ENCODE measurements around the gene DCAF12.

Gene DCAF12

GRCh38 chr9:34124926-34125325, 1.6 kb downstream of the DCAF12 start:
- DNase-seq = no peak

- DNase-seq = peak in 1 of 2 donors; percentile 17
Observed at GRCh38 chr9:34124099-34124498, 2.4 kb downstream of the DCAF12 start.

DNA sequence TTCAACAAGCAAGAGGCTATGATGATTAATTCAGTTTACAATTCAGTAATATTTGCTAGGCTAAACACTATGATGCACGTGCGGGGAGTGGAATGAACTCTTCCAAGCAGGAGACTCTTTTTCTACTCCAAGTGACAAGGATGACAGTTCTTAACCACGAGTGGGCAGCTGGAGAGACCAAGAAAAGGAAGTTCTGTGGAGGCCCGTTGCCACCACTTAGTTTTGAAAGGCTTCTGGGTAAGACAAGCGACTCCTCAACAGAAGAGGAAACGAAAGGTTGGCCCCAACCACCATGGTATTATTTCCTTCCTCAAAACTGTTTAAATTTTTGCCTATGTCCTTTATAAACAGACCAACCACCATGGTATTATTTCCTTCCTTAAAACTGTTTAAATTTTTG, 2.8 kb downstream of the DCAF12 start:
- DNase-seq = peak; percentile 41 to 64

GRCh38 chr9:34121996-34122395, 4.5 kb downstream of the DCAF12 start:
- no peak for DNase-seq

DNA sequence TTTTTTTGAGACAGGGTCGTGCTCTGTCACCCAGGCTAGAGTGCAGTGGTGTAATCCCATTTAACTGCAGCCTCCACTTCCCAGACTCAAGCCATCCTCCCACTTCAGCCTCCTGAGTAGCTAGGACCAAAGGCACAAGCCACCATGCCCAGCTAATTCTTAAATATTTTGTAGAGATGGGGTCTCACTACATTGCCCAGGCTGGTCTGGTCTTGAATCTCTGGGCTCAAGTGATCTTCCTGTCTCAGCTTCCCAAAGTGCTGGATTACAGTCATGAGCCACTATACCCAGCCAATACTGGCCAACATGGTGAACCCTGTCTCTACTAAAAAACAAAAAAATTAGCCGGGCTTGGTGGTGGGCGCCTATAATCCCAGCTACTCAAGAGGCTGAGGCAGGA, 6.8 kb downstream of the DCAF12 start:
- DNase-seq = no peak

GRCh38 chr9:34114436-34114835, 12.1 kb downstream of the DCAF12 start:
- no peak for DNase-seq

DNA sequence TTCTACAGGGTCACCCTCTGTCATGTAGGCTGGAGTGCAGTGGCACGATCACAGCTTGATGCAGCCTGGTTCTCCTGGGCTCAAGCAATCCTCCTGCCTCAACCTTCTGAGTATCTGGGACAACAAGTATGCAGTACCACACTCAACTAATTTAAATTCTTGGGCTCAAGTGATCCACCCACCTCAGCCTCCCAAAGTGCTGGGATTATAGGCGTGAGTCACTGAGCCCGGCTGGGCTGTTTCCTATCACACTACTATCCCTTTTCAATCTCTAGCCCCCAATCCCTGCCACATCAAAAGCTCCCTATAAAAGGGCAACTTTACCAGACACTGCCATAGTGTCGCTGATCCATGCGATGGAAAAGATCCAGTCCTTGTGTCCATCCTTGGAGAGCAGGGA, 20.4 kb downstream of the DCAF12 start:
- DNase-seq = no peak

- DNase-seq = no peak
Observed at GRCh38 chr9:34102796-34103195, 23.7 kb downstream of the DCAF12 start.

- no peak for DNase-seq
Observed at GRCh38 chr9:34098307-34098706, 28.2 kb downstream of the DCAF12 start.

DNA sequence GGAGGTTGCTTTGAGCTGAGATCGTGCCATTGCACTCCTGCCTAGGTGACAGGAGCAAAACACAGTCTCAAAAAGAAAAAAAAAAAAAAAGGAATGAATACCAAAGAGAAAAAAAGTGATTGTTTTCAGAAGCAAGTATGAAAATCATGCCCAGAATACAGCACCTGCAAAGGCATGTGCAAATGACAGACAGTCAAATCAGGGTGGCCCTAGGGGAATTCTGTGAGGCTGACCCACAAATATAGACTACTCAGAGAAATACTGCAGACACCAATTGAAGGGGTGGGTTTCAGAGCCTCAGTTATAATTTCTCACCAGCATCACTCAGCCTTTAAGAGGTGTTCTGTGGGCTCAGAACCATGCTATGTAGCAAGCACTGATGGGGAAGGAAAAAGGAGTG, 28.6 kb downstream of the DCAF12 start:
- DNase-seq = no peak

DNA sequence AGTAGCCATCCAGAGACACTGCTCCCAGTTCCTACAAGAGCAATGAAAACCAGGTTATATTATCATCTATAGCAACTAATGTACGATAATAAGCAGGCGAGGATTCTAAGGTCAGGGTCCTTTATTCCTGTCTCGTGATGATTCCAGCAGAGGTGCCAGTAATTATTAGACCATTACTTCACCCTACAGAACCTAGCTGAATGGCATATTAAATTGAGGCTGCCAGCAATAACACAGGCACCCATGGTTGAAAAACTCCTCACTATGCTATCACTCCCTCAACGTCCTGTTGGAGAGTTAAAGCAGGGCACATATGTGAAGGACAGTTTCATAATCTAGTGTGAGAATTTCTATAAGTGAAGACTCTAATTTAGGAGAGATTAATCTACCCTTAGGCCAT, 29.7 kb downstream of the DCAF12 start:
- DNase-seq = no peak

GRCh38 chr9:34093578-34093977, 32.9 kb downstream of the DCAF12 start:
- DNase-seq = no peak

GRCh38 chr9:34089311-34089710, 37.2 kb downstream of the DCAF12 start:
- no peak for DNase-seq

DNA sequence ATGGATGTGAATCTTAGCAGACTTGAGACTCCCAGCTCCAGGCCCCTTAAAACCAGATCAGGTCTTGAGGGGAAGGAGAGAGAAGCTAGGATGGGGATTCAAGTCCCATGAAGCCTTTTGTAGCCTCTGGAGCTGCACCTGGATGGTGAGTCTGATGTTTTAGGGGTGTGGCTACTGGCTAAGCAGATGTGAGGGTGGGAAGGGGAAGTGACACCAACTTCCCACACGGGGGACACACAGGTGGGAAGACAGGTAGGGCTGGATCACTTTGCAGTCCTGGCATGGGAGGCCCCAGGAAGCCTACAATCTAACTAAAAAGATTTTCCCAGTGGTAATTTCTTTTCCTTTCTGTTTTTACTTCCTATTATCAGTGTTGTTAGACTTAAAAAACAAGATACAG, 39.1 kb downstream of the DCAF12 start:
- DNase-seq = no peak

GRCh38 chr9:34086864-34087263, 39.6 kb downstream of the DCAF12 start:
- no peak for DNase-seq

- DNase-seq = no peak
Observed at GRCh38 chr9:34085581-34086500, 40.7 kb downstream of the DCAF12 start.

DNA sequence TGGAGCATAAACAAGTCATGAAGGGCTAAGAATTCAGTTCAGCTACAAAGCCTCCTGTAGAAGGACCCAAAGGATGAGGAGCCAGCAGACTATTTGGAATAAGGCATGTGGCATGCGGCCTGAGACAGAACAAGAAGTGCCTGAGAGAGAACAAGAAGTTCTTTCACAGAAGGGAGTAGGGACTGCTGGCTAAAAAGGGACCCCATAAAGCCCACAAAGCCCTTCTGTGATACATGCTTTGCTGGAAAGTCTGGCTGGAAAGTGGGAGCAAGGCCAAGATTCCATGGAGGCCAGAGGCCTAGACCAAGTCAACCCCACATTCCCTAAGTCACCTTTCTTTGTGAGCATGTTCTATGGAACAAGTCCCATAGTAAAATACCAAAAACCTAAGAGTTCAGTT, 41.9 kb downstream of the DCAF12 start:
- no peak for DNase-seq

DNA sequence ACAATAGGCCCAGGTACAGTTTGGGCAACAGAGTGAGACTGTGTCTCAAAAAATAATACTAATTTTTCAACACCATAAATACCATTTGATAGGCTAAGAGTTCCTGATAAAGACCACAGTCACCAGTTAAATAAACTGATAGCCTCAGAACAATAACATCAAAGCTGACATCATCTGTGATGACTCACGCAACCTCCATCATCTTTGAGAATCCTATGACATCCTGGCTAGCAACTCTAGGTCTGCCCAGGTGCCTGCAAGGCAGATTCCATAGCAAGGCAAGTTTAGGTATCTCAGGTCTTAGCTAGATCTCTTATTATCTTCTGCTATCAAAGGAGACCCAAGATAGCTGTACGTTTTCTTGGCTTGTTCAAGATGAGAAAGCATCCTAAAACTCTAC, 47.3 kb downstream of the DCAF12 start:
- DNase-seq = no peak

- no peak for DNase-seq
Observed at GRCh38 chr9:34072868-34073590, 53.5 kb downstream of the DCAF12 start.

DNA sequence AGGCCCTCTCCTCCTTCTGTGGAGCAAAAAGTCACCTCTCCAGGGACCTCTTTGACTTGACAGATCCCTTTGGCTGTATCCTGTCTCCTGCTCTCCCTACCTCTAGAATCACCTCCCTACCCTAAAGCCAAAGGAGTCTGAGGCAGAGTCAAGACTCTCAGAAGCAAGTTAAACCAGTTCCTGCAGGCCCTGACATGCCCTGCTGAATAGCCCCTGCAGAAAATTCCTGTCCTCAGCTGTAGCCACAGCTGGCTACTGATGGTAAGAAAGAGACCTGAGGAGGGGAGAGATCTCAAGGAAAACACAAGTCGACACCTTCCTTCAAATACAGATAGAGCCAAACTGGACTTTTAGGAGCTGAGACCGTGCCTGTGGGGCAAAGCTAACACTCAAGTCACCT, 54.1 kb downstream of the DCAF12 start:
- DNase-seq = no peak

DNA sequence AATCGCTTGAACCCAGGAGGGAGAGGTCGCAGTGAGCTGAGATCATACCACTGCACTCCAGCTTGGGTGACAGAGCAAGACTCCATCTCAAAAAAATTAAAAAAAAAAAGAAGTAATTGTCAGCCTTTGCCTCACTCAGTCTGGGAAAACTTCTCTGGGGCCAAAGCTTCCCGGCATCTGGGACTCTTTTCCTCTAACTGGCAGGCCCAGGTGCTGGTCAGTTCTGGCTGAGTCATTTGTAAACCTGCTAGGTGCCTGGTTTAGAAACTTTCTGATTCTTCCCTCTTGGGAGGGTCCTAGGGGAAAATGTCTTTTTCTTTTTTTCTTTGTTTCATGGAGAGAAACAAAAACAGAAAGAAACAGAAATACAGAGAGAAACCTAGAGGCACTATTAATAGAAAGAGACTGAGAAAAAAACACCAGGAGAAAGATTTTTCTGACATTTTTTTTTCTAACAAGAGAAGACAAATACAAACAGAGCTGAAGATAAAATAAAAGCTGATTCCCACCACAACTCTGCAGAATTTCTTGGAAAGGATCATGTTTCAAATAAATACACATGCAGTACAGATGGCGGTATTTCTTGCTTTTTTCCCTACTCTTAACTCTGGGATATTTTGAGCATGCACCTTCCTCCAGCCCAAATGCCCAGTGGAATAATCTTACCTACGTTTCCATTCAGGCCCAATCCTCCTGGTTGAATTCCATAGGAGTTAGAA, 55.7 kb downstream of the DCAF12 start:
- no peak for DNase-seq

GRCh38 chr9:34069831-34070230, 56.7 kb downstream of the DCAF12 start:
- DNase-seq = no peak

DNA sequence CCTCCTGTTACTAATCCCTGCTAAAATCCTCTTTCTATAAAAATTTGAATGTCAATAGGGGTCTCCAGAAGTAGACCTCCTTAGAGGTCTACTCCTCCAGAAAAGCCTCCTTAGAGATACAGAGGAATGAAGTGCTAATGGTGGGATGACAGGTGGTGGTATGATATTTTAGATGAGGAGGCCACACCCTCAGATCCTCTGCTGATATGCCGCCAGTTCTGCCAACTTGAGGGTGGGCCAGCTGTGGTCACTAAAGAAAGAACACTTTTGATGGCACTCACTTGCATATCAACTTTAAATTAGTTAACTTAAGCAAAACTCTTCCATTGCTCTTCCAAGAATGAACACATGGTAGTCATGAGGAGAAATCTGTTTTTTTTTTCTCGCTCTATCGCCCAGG, 61.0 kb downstream of the DCAF12 start:
- no peak for DNase-seq

DNA sequence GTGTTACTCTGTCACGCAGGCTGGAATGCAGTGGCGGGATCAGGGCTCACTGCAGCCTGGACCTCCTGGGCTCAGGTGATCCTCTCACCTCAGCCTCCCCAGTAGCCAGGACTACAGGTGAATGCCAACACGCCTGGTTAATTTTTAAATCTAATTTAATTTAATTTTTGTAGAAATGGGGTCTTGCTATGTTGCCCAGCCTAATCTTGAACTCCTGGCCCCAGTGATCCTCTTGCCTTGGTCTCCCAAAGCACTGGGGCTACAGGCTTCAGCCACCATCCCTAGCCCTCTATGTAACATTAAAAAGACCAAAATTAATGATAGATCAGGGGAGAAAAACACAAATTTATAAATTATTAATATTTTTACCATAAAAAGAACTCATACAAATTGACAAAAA, 66.5 kb downstream of the DCAF12 start:
- no peak for DNase-seq

Data from CD4-positive, alpha-beta T cell treated with Interferon alpha-2 for 1 hour (primary cell).